Measurements from ENCODE around the gene LRRK1. TPM values are rescaled to one million over a fixed set of nuclear protein-coding genes. Genes with fewer than 3 reads are reported as not detected.

LRRK1 gene
- total RNA-seq, 4 donors from 2014 or later, result 9.4 to 35.5 (median 16.9) TPM

DNA sequence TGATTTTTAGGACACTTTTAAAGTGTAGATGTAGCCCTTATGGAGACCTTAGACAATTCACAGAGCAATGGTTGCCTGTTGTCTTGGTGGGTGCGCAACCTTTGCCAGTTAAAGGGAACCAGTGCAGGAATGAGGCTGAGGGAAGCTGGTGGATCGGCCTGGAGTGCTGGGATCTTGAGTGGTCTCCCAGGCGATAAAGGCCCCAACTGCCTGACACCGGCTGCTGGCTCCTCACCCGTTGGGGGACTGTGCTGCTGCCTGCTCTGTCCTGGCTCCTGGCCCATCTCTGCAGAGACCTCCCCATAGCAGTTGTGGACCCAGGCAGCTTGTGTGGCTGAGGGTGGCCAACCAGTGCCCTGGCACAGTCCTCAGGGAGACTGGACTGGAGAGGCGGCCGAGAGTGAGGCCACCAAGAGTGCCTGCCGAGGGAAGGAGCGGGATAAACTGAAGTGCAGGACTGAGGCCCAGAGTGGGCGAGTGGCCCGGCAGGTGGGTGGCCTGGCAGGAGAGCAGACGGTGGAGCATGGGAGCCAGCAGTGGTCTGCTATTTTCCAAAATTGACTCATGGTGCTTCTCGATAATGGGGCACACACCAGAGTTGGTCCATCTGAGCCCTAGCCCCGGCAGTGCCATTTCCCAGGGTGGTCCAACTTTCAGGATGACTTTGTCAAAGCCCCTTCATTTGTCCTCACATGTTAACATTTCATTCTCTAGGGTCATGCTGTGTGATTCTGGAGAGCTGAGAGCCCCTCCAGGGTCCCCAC lies 37.4 kb upstream of the LRRK1 start:
- ATAC-seq (ENCODE audit: low FRiP score) (no peak), DNase-seq (ENCODE audit: low spot score) (no peak)
- TF ChIP-seq, protein P1, sequence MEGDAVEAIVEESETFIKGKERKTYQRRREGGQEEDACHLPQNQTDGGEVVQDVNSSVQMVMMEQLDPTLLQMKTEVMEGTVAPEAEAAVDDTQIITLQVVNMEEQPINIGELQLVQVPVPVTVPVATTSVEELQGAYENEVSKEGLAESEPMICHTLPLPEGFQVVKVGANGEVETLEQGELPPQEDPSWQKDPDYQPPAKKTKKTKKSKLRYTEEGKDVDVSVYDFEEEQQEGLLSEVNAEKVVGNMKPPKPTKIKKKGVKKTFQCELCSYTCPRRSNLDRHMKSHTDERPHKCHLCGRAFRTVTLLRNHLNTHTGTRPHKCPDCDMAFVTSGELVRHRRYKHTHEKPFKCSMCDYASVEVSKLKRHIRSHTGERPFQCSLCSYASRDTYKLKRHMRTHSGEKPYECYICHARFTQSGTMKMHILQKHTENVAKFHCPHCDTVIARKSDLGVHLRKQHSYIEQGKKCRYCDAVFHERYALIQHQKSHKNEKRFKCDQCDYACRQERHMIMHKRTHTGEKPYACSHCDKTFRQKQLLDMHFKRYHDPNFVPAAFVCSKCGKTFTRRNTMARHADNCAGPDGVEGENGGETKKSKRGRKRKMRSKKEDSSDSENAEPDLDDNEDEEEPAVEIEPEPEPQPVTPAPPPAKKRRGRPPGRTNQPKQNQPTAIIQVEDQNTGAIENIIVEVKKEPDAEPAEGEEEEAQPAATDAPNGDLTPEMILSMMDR (IDR thresholded peaks at IDR 0.05), result no peak

GRCh38 chr15:100885116-100885515 lies 34.0 kb upstream of the LRRK1 start:
- TF ChIP-seq, protein P1 (IDR thresholded peaks at IDR 0.05), result no peak
- DNase-seq (ENCODE audit: low spot score) (no peak), ATAC-seq (ENCODE audit: low FRiP score) (no peak)

- ATAC-seq (ENCODE audit: low FRiP score), result no peak
Observed at GRCh38 chr15:100885811-100886210, 33.3 kb upstream of the LRRK1 start.

DNA sequence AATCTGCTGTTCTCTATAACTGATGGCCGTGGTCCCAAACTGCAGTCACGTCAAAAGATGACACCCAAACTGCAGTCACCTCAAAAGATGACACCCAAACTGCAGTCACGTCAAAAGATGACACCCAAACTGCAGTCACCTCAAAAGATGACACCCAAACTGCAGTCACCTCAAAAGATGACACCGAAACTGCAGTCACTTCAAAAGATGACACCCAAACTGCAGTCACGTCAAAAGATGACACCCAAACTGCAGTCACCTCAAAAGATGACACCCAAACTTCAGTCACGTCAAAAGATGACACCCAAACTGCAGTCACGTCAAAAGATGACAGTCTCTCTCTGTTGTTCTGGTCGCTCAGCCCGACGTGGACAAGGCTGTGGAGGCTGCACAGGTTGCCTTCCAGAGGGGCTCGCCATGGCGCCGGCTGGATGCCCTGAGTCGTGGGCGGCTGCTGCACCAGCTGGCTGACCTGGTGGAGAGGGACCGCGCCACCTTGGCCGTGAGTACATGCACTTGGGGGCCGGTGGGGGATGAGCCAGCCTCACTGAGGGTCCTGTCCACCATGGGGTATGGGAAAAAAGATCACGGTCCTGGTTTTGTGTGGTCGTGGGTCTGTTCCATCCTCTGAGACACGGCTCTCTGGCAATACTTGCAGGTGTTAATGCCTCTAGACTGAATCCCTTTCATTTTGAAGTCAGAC lies 31.8 kb upstream of the LRRK1 start:
- ATAC-seq (ENCODE audit: low FRiP score), result no peak
- no peak for DNase-seq (ENCODE audit: low spot score)
- TF ChIP-seq, protein P1 (IDR thresholded peaks at IDR 0.05), result no peak

More at GRCh38 chr15:100885811-100886210, 33.3 kb upstream of the LRRK1 start:
- TF ChIP-seq, protein P1 (IDR thresholded peaks at IDR 0.05), result no peak
- no peak for DNase-seq (ENCODE audit: low spot score)

DNA sequence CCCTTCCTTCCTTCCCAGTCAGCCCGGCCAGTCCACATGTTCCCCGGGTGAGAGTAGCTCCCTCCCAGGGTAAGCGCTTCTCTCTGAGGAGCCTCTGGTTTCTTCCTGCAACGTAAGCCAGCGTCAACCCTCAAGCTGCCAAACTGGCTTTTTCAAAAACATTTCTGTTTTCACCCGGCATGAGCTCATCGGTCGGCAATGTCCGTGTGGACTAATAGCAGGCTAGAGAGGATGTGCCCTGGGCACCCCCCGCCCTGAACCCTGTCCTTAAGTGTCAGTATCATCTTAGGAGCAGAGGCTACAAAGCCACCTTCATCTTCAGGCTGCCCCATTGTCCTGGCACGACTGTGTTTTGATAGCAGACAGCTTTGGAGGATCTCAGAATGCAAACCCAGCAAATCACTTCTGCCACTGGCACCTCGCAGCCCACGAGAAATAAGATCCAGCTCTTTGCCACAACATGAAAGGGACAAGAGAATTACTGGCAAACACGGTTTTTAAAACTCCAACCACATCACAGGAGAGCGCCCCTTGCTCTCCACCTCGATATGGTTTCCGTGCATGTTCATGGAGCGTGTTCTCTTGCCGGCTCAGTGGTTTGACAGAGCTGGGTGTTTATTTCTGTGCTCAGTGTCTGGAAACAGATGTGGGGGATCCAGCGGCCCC lies 29.6 kb upstream of the LRRK1 start:
- ATAC-seq (ENCODE audit: low FRiP score), result no peak
- TF ChIP-seq, protein P1 (IDR thresholded peaks at IDR 0.05), result no peak
- DNase-seq (ENCODE audit: low spot score), result no peak

GRCh38 chr15:100890051-100890720 lies 29.0 kb upstream of the LRRK1 start:
- TF ChIP-seq, protein P1 (IDR thresholded peaks at IDR 0.05), result no peak
- DNase-seq (ENCODE audit: low spot score) (no peak), ATAC-seq (ENCODE audit: low FRiP score) (no peak)
